Loucy (cell line): ENCODE data around the gene TCF19.

Source experiments
- EZH2phosphoT487 ChIP-seq: fragments of 200-600 bp; IDR thresholded peaks from 2 replicates; pipeline ENCODE4 v1.6.1; 2018; ENCODE audit warnings: antibody characterized with exemption, mild to moderate bottlenecking, moderate library complexity, borderline replicate concordance
- TF ChIP-seq, protein P1 (sequence below): fragments of 200-600 bp; sonication (generic); conservative IDR thresholded peaks from 2 replicates; pipeline ENCODE4 v1.5.1; 2014; ENCODE audit warnings: mild to moderate bottlenecking, antibody characterized with exemption, low read length

DNA sequence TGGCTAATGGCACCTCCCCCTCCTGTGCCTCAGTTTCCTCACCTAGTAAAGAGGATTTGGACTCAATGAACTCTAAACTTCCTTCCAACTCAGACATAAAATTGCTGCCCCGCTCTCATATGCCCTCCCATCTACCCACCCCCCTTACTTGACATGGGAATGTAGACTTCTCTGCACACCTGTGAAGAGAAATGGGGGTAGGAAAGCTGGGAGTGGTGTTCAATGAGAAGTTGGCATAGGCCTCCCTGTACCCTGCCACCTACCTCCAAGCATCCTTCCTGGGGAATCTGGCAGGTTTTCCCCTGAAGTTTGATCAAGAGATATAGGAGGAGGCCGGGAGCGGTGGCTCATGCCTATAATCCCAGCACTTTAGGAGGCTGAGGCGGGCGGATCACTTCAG lies 16.0 kb downstream of the TCF19 start:
- no peak for TF ChIP-seq EZH2phosphoT487
- TF ChIP-seq, protein P1, sequence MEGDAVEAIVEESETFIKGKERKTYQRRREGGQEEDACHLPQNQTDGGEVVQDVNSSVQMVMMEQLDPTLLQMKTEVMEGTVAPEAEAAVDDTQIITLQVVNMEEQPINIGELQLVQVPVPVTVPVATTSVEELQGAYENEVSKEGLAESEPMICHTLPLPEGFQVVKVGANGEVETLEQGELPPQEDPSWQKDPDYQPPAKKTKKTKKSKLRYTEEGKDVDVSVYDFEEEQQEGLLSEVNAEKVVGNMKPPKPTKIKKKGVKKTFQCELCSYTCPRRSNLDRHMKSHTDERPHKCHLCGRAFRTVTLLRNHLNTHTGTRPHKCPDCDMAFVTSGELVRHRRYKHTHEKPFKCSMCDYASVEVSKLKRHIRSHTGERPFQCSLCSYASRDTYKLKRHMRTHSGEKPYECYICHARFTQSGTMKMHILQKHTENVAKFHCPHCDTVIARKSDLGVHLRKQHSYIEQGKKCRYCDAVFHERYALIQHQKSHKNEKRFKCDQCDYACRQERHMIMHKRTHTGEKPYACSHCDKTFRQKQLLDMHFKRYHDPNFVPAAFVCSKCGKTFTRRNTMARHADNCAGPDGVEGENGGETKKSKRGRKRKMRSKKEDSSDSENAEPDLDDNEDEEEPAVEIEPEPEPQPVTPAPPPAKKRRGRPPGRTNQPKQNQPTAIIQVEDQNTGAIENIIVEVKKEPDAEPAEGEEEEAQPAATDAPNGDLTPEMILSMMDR, result no peak
